Erythroblast (primary cell): Measurements from ENCODE around the gene CEP57.

ENCODE experiments used
- GATA1 ChIP-seq: IDR thresholded peaks from 2 replicates; pipeline ENCODE4 v1.6.1; 2011; ENCODE audit warnings: low read depth, mild to moderate bottlenecking, control low read depth, low read length, moderate library complexity
- POLR2A ChIP-seq: IDR thresholded peaks from 2 replicates; pipeline ENCODE4 v1.6.1; 2011; ENCODE audit warnings: mild to moderate bottlenecking, low read length

DNA sequence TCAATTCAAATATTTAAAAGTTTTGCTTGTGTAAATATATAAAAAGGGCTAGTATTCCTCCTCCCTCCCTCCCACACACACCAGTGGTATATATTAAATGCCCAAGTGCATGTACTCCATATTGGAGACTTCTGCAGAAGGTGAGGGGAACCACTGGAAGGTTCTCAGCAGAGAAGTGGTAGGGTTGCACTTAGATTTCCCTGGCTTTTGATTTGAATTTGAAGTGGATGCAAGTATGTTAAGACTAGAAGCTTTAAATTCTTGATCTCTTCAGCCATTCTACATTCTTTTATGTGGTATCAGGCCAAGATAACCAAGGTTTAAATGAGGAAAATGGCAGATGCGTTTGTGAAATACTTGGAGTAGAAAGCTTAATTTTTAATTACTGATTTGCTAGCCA lies 43.1 kb downstream of the CEP57 start:
- no peak for TF ChIP-seq POLR2A
- no peak for TF ChIP-seq GATA1
